Endometrium (tissue), 2 donors: ENCODE data around the gene ZBTB17.
"Not testable (repeated sequence)": the region's sequence is repeated elsewhere in the genome, so short reads cannot be mapped to it uniquely, and the experiment has no call there.

Source experiments
- FAIRE-seq: peaks from 2 replicates; lab custom pipeline; 2012; peaks lifted over from hg19 to GRCh38; lab: Jason Lieb, UNC
- donor health status: control.
- donor health status: control.

Gene ZBTB17

GRCh38 chr1:15975805-15976680, at the start of gene ZBTB17:
TSS of gene ZBTB17 (minus strand) at chr1:15976101. CDS start at chr1:15948495, 27,606 bp downstream.
- no peak for FAIRE-seq

- FAIRE-seq, result no peak
Observed at GRCh38 chr1:16023050-16023653, 47.3 kb upstream of the ZBTB17 start.

GRCh38 chr1:16022393-16022792, 46.5 kb upstream of the ZBTB17 start:
- no peak for FAIRE-seq

GRCh38 chr1:16021681-16022080, 45.8 kb upstream of the ZBTB17 start, which contains the start of gene CLCNKA:
TSS of gene CLCNKA (plus strand) at chr1:16022036. CDS start at chr1:16022620, 584 bp downstream.
- FAIRE-seq, result no peak

- not testable (repeated sequence) for FAIRE-seq
Observed at GRCh38 chr1:16020878-16021277, 45.0 kb upstream of the ZBTB17 start.

GRCh38 chr1:16020325-16020724, 44.4 kb upstream of the ZBTB17 start:
- FAIRE-seq, result no peak

GRCh38 chr1:16019644-16020277, 43.9 kb upstream of the ZBTB17 start:
- FAIRE-seq, result no peak

- FAIRE-seq, result no peak
Observed at GRCh38 chr1:16018749-16019643, 43.1 kb upstream of the ZBTB17 start.

GRCh38 chr1:16018308-16018707, 42.4 kb upstream of the ZBTB17 start:
- no peak for FAIRE-seq

GRCh38 chr1:16017461-16018303, 41.8 kb upstream of the ZBTB17 start, which contains the start of gene HSPB7:
TSS of gene HSPB7 (minus strand) at chr1:16018043. CDS start at chr1:16017963, 80 bp downstream.
- no peak for FAIRE-seq

- FAIRE-seq, result no peak
Observed at GRCh38 chr1:16017076-16017460, 41.2 kb upstream of the ZBTB17 start.

- no peak for FAIRE-seq
Observed at GRCh38 chr1:16015960-16016901, 40.3 kb upstream of the ZBTB17 start.

- no peak for FAIRE-seq
Observed at GRCh38 chr1:16015491-16015890, 39.6 kb upstream of the ZBTB17 start.

GRCh38 chr1:16014509-16015482, 38.9 kb upstream of the ZBTB17 start:
- FAIRE-seq, result no peak

- FAIRE-seq, result no peak
Observed at GRCh38 chr1:16013908-16014258, 38.0 kb upstream of the ZBTB17 start.

GRCh38 chr1:16013220-16013907, 37.5 kb upstream of the ZBTB17 start:
- no peak for FAIRE-seq

GRCh38 chr1:16012590-16013219, 36.8 kb upstream of the ZBTB17 start:
- FAIRE-seq, result no peak
